DOHH2 (cell line): Measurements from ENCODE around the gene NPRL2.

Experiments
- CTCF ChIP-seq: fragments of 200-600 bp; sonication (generic); IDR thresholded peaks from one replicate; pipeline ENCODE4 v1.5.1; 2014; ENCODE audit warnings: antibody characterized with exemption, mild to moderate bottlenecking, low read depth, low read length; ENCODE audit not compliant: poor library complexity, severe bottlenecking
- EZH2phosphoT487 ChIP-seq: fragments of 200-600 bp; sonication (generic); IDR thresholded peaks from 2 replicates; pipeline ENCODE4 v1.6.1; 2017; ENCODE audit warnings: borderline replicate concordance, mild to moderate bottlenecking, antibody characterized with exemption, low read length, moderate library complexity, mixed read lengths

- TF ChIP-seq CTCF (no peak), EZH2phosphoT487 (no peak)
Measured at GRCh38 chr3:50369012-50369670, 18.6 kb upstream of the NPRL2 start.
